K562 (cell line): ENCODE results near the gene NEB. TPM values are rescaled to one million over a fixed set of nuclear protein-coding genes. Genes with fewer than 3 reads are reported as not detected.

ENCODE experiments used
- ATAC-seq: fragments of 200-7000 bp; cut with Tn5 transposase; 3 replicates; pipeline ENCODE4 v1.9.1; 2020; ENCODE audit warnings: moderate library complexity
- BruUV-seq: library from RNA; stranded (reverse); fragments of 400-500 nt; replicated peaks from 2 replicates; lab custom pipeline; 2021; lab: Mats Ljungman, UMichigan
- CTCF ChIA-PET: fragments of 300-600 bp; formaldehyde crosslinking; extraction: SDS; loops from one replicate; lab custom pipeline; 2021; ENCODE audit warnings: low intra/inter-chr PET ratio; lab: Yijun Ruan, JAX
- POLR2A ChIA-PET: fragments of 300-600, 350-650 bp; sonication (Branson Sonifier 250); formaldehyde crosslinking; extraction: SDS; loops from one replicate; lab custom pipeline; 2021; ENCODE audit warnings: antibody characterized with exemption, inconsistent platforms; lab: Yijun Ruan, JAX
- DNase-seq, 4 experiments: peaks; one replicate each; pipeline versions ENCODE4 v3.0.0 to v3.0.0-alpha.2; 2011 to 2018; ENCODE audit warnings: low spot score in 3 of 4, mixed read lengths in 3 of 4; ENCODE audit errors: extremely low read depth in 1 of 4
- FAIRE-seq: peaks from 2 replicates; lab custom pipeline; 2011; peaks lifted over from hg19 to GRCh38; lab: Jason Lieb, UNC
- H2AFZ ChIP-seq: 2 replicates; pipeline ENCODE4 v1.6.0; 2011; ENCODE audit warnings: low read depth, low read length, control low read depth, inconsistent platforms
- H3K27ac ChIP-seq: fragments of 200-600 bp; 3 replicates; pipeline ENCODE4 v1.8.0; 2011; ENCODE audit warnings: low read depth, mild to moderate bottlenecking, control low read depth, inconsistent platforms, low read length, moderate library complexity, mixed read lengths; ENCODE audit errors: extremely low read depth
- H3K27me3 ChIP-seq, 2 experiments: fragments of 300-600 bp in 1 of 2; 2 replicates in 1 of 2; 3 replicates in 1 of 2; pipeline versions ENCODE4 v1.6.0 to v1.8.0; 2011; ENCODE audit warnings: inconsistent platforms in 2 of 2, low read length in 2 of 2, mild to moderate bottlenecking in 1 of 2, mixed read lengths in 1 of 2, moderate library complexity in 1 of 2; ENCODE audit not compliant: control insufficient read depth in 2 of 2, insufficient read depth in 2 of 2
- H3K36me3 ChIP-seq: fragments of 300-600 bp; 3 replicates; pipeline ENCODE4 v1.8.0; 2011; ENCODE audit warnings: mild to moderate bottlenecking, low read length, inconsistent platforms; ENCODE audit not compliant: control insufficient read depth, insufficient read depth
- H3K4me1 ChIP-seq, 2 experiments: fragments of 200-600 bp in 1 of 2; replicated peaks in 1 of 2; 2 replicates in 1 of 2; 3 replicates in 1 of 2; pipeline versions ENCODE4 v1.5.1 to v1.8.0; 2011; ENCODE audit warnings: inconsistent platforms in 2 of 2, low read length in 2 of 2, mild to moderate bottlenecking in 1 of 2, mixed read lengths in 1 of 2, moderate library complexity in 1 of 2; ENCODE audit not compliant: control insufficient read depth in 2 of 2, insufficient read depth in 2 of 2
- H3K4me2 ChIP-seq: 2 replicates; pipeline ENCODE4 v1.6.1; 2011; ENCODE audit warnings: low read length, control low read depth, inconsistent platforms, mixed read lengths; ENCODE audit not compliant: insufficient read depth
- H3K4me3 ChIP-seq: fragments of 200-600 bp; sonication (generic), shearing (Covaris generic); 2 replicates; pipeline ENCODE4 v1.5.1; 2016; ENCODE audit warnings: control low read depth, inconsistent platforms
- H3K79me2 ChIP-seq: fragments of 200-600 bp; 3 replicates; pipeline ENCODE4 v1.8.0; 2011; ENCODE audit warnings: low read length, inconsistent platforms; ENCODE audit not compliant: control insufficient read depth, insufficient read depth
- H3K9ac ChIP-seq, 2 experiments: 2 replicates each; pipeline versions ENCODE4 v1.6.0 to v1.6.1; 2011; ENCODE audit warnings: low read depth in 2 of 2, low read length in 2 of 2, control low read depth in 1 of 2, inconsistent platforms in 1 of 2, mild to moderate bottlenecking in 1 of 2, mixed read lengths in 1 of 2; ENCODE audit not compliant: insufficient read depth in 1 of 2
- H3K9me1 ChIP-seq: one replicate; pipeline ENCODE4 v1.6.0; 2011; ENCODE audit warnings: inconsistent platforms, mild to moderate bottlenecking, low read length, moderate library complexity; ENCODE audit not compliant: control insufficient read depth, insufficient read depth
- H3K9me3 ChIP-seq: replicated peaks from 2 replicates; pipeline ENCODE4 v1.5.1; 2011; ENCODE audit warnings: low read depth, low read length, inconsistent platforms; ENCODE audit not compliant: control insufficient read depth, insufficient read depth
- H4K20me1 ChIP-seq: replicated peaks from 2 replicates; pipeline ENCODE4 v1.6.1; 2011; ENCODE audit warnings: low read length, inconsistent platforms, mixed read lengths; ENCODE audit not compliant: control insufficient read depth, insufficient read depth
- BRD4 ChIP-seq: fragments of 200-600 bp; sonication (generic); IDR thresholded peaks from 2 replicates; pipeline ENCODE4 v1.6.1; 2017; ENCODE audit warnings: inconsistent platforms
- CEBPG ChIP-seq, 3 experiments: fragments of 200-800 bp in 1 of 3; sonication (Bioruptor generic) in 1 of 3; sonication (generic) in 1 of 3; formaldehyde crosslinking in 1 of 3; IDR thresholded peaks in 2 of 3; conservative IDR thresholded peaks in 1 of 3; 2 replicates each; pipeline versions ENCODE4 v1.6.1 to v1.8.0; 2016 to 2022; ENCODE audit warnings: missing compliant biosample characterization in 2 of 3, missing genetic modification characterization in 2 of 3, mild to moderate bottlenecking in 1 of 3, missing genetic modification reagents in 1 of 3
- ELF4 ChIP-seq: fragments of 450-650 bp; formaldehyde crosslinking; IDR thresholded peaks from 2 replicates; pipeline ENCODE4 v1.4.0; 2022; ENCODE audit warnings: missing genetic modification characterization
- EP300 ChIP-seq: IDR thresholded peaks from 2 replicates; pipeline ENCODE4 v1.6.1; 2012; ENCODE audit warnings: low read length, improper control_type of control experiment
- FOXJ3 ChIP-seq: sonication (generic); formaldehyde crosslinking; IDR thresholded peaks from 2 replicates; pipeline ENCODE4 v1.4.0; 2020; ENCODE audit warnings: mild to moderate bottlenecking, missing genetic modification reagents
- KLF1 ChIP-seq: fragments of 450-650 bp; IDR thresholded peaks from 2 replicates; pipeline ENCODE4 v1.6.1; 2016; ENCODE audit warnings: missing genetic modification characterization, missing compliant biosample characterization
- MYC ChIP-seq, 2 experiments: fragments of 250-450 bp in 1 of 2; sonication (Bioruptor Pico) in 1 of 2; IDR thresholded peaks; 2 replicates each; pipeline versions ENCODE4 v1.5.1 to v1.6.1; 2012 to 2021; ENCODE audit warnings: low read depth in 2 of 2, borderline replicate concordance in 1 of 2, improper control_type of control experiment in 1 of 2, low read length in 1 of 2, mild to moderate bottlenecking in 1 of 2, moderate library complexity in 1 of 2
- NR2C2 ChIP-seq, 2 experiments: fragments of 200-800 bp in 1 of 2; sonication (Bioruptor generic) in 1 of 2; sonication (generic) in 1 of 2; formaldehyde crosslinking in 1 of 2; IDR thresholded peaks; 2 replicates each; pipeline versions ENCODE4 v1.6.1 to v1.8.0; 2016 to 2022; ENCODE audit warnings: mild to moderate bottlenecking in 1 of 2, missing compliant biosample characterization in 1 of 2, missing genetic modification characterization in 1 of 2, missing genetic modification reagents in 1 of 2
- NR4A1 ChIP-seq, 2 experiments: fragments of 250-450 bp in 1 of 2; fragments of 450-650 bp in 1 of 2; sonication (Bioruptor Pico) in 1 of 2; IDR thresholded peaks; 2 replicates each; pipeline versions ENCODE4 v1.4.0 to v1.6.1; 2016 to 2020; ENCODE audit warnings: mild to moderate bottlenecking in 2 of 2, missing compliant biosample characterization in 1 of 2, missing genetic modification characterization in 1 of 2, moderate library complexity in 1 of 2
- RBM39 ChIP-seq: fragments of 200-400 bp; formaldehyde crosslinking; optimal IDR thresholded peaks from 2 replicates; pipeline ENCODE3; 2018; ENCODE audit warnings: low read depth, low read length
- TRIM24 ChIP-seq, 2 experiments: fragments of 450-650 bp; IDR thresholded peaks; 2 replicates each; pipeline ENCODE4 v1.6.1; 2016
- ZNF785 ChIP-seq: fragments of 250-450 bp; sonication (Bioruptor Pico); IDR thresholded peaks from 2 replicates; pipeline ENCODE4 v1.4.0; 2020; ENCODE audit warnings: mild to moderate bottlenecking
- ZZZ3 ChIP-seq: fragments of 450-650 bp; IDR thresholded peaks from 2 replicates; pipeline ENCODE4 v1.6.1; 2016; ENCODE audit warnings: antibody characterized with exemption, mild to moderate bottlenecking, moderate library complexity
- WGBS: fragments of 100-300 bp; shearing (Covaris generic); methylation state at CpG from one replicate; pipeline ENCODE4 v1.1.6; 2016; ENCODE audit warnings: low coverage, mixed read lengths; ENCODE audit not compliant: insufficient coverage; ENCODE audit errors: missing lambda C conversion rate; 5-methylcytosine and 5-hydroxymethylcytosine counted together
- in situ Hi-C: fragments of 300-500 bp; cut with MboI; formaldehyde crosslinking; loops from 4 replicates; pipeline ENCODE4 v1.15.0; 2018; ENCODE audit warnings: inconsistent platforms, mixed read lengths
- intact Hi-C: fragments of 100-400 bp; cut with micrococcal nuclease; formaldehyde crosslinking; loops from 2 replicates; pipeline ENCODE4 v1.14.2; 2022
- polyA plus RNA-seq, 8 experiments: library from polyadenylated mRNA; depleted of rRNA in 4 of 8; stranded (reverse) in 5 of 8; unstranded in 3 of 8; fragments of >200 nt; fragmentation: Nextera tagmentation in 2 of 8; fragmentation: Illumina TruSeq in 1 of 8; extraction: Ambion mirVana in 2 of 8; extraction: Trizol in 1 of 8; gene quantifications; 2 replicates each; pipeline versions ENCODE4 v1.2.1 to v1.2.3, GENCODE V29; 2011 to 2014; ENCODE audit warnings: inconsistent platforms in 1 of 8, missing spikeins in 1 of 8
- total RNA-seq, 7 experiments: library from RNA; depleted of rRNA in 6 of 7; stranded (reverse); fragments of >200 nt in 6 of 7; fragmentation: Illumina TruSeq in 2 of 7; extraction: Trizol in 2 of 7; gene quantifications; 2 replicates each; pipeline versions ENCODE4 v1.2.1 to v1.2.3, GENCODE V29; 2011 to 2021; ENCODE audit warnings: low replicate concordance in 1 of 7
- TF ChIP-seq, protein P1 (sequence below), 2 experiments: fragments of 450-650 bp; IDR thresholded peaks; 2 replicates each; pipeline ENCODE4 v1.6.1; 2016; ENCODE audit warnings: mild to moderate bottlenecking in 2 of 2, borderline replicate concordance in 1 of 2, low read depth in 1 of 2, moderate library complexity in 1 of 2

Gene NEB
- total and polyA plus RNA-seq, 9 of the 15 experiments (the other 6 are each of a cell fraction or from before 2014, with no cell fraction given) = 1.7 to 3.8 (median 2.9) TPM

DNA sequence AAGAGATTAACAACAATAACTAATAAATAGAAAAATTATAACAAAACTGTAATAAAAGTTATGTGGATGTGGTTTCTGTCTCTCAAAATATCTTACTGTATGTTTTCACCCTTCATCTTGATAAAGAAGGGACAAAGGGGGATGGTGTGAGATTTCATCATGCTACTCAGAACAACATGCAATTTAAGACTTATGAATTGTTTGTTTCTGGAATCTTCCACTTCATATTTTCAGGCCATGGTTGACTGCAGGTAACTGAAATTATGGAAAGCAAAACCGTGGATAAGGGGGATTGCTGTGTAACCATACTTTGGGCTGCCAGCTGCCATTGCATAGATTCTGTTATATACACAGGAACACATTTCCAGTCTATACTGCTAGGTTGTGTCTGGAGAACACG is 45.6 kb downstream of the NEB start:
- no peaks in the 10 kb centered on the region for H3K36me3 ChIP-seq
- H2AFZ ChIP-seq = no peak overlapping the region
- no peaks in the 10 kb centered on the region for H3K79me2 ChIP-seq
- no peak overlapping the region for H3K4me2 ChIP-seq
- no peak overlapping the region for H3K4me3 ChIP-seq
- no peak overlapping the region for H3K9ac ChIP-seq
- peaks cover 0 to 7% of the 10 kb centered on the region in 2 experiments; a peak in 1 of 5 replicates for H3K4me1 ChIP-seq
- POLR2A ChIA-PET = no interaction called here
- BruUV-seq = no TSS peak
- H3K27me3 ChIP-seq = no peaks in the 10 kb centered on the region
- H3K9me3 ChIP-seq = no peaks in the 10 kb centered on the region
- DNase-seq = no peak
- H3K27ac ChIP-seq = no peak overlapping the region
- no peaks in the 10 kb centered on the region for H3K9me1 ChIP-seq
- H4K20me1 ChIP-seq = no peaks in the 10 kb centered on the region
- FAIRE-seq = no peak
- intact Hi-C loops = no loop called here
- in situ Hi-C loops = no loop called here
- CTCF ChIA-PET = no interaction called here
- 3% methylated on average over 2 of the region's 2 CpGs for WGBS
- peak; percentile 58 for ATAC-seq
- TF ChIP-seq CEBPG (CRISPR knock-in tag; IDR thresholded peaks at IDR 0.05) (peak; percentile 66), CEBPG (tag; conservative IDR thresholded peaks at IDR 0.05 in 1 of 2, IDR thresholded peaks at IDR 0.05 in 1 of 2) (peak; percentile 84 to 89), EP300 (peak; percentile 32; the same call in 1 of the 2 replicates), NR2C2 (CRISPR knock-in tag; IDR thresholded peaks at IDR 0.05) (no peak), NR2C2 (tag; IDR thresholded peaks at IDR 0.05) (peak; percentile 60), KLF1 (no peak), ZNF785 (no peak), BRD4 (no peak), NR4A1 (CRISPR knock-in tag; IDR thresholded peaks at IDR 0.05) (no peak), NR4A1 (tag; IDR thresholded peaks at IDR 0.05) (no peak), ZZZ3 (no peak), TRIM24 (IDR thresholded peaks at IDR 0.05) (peak in 1 of 2 experiments; percentile 76; a peak in 1 of 4 replicates), MYC (IDR thresholded peaks at IDR 0.05; ENCODE audit: low read depth, low read length) (0 out of 2 replicates have a peak, but pooled peaks have one; percentile 18), MYC (CRISPR knock-in tag; IDR thresholded peaks at IDR 0.05; ENCODE audit: borderline replicate concordance, low read depth) (no peak), ELF4 (CRISPR knock-in tag) (no peak), FOXJ3 (CRISPR knock-in tag) (no peak), RBM39 (no peak)
- TF ChIP-seq, protein P1, sequence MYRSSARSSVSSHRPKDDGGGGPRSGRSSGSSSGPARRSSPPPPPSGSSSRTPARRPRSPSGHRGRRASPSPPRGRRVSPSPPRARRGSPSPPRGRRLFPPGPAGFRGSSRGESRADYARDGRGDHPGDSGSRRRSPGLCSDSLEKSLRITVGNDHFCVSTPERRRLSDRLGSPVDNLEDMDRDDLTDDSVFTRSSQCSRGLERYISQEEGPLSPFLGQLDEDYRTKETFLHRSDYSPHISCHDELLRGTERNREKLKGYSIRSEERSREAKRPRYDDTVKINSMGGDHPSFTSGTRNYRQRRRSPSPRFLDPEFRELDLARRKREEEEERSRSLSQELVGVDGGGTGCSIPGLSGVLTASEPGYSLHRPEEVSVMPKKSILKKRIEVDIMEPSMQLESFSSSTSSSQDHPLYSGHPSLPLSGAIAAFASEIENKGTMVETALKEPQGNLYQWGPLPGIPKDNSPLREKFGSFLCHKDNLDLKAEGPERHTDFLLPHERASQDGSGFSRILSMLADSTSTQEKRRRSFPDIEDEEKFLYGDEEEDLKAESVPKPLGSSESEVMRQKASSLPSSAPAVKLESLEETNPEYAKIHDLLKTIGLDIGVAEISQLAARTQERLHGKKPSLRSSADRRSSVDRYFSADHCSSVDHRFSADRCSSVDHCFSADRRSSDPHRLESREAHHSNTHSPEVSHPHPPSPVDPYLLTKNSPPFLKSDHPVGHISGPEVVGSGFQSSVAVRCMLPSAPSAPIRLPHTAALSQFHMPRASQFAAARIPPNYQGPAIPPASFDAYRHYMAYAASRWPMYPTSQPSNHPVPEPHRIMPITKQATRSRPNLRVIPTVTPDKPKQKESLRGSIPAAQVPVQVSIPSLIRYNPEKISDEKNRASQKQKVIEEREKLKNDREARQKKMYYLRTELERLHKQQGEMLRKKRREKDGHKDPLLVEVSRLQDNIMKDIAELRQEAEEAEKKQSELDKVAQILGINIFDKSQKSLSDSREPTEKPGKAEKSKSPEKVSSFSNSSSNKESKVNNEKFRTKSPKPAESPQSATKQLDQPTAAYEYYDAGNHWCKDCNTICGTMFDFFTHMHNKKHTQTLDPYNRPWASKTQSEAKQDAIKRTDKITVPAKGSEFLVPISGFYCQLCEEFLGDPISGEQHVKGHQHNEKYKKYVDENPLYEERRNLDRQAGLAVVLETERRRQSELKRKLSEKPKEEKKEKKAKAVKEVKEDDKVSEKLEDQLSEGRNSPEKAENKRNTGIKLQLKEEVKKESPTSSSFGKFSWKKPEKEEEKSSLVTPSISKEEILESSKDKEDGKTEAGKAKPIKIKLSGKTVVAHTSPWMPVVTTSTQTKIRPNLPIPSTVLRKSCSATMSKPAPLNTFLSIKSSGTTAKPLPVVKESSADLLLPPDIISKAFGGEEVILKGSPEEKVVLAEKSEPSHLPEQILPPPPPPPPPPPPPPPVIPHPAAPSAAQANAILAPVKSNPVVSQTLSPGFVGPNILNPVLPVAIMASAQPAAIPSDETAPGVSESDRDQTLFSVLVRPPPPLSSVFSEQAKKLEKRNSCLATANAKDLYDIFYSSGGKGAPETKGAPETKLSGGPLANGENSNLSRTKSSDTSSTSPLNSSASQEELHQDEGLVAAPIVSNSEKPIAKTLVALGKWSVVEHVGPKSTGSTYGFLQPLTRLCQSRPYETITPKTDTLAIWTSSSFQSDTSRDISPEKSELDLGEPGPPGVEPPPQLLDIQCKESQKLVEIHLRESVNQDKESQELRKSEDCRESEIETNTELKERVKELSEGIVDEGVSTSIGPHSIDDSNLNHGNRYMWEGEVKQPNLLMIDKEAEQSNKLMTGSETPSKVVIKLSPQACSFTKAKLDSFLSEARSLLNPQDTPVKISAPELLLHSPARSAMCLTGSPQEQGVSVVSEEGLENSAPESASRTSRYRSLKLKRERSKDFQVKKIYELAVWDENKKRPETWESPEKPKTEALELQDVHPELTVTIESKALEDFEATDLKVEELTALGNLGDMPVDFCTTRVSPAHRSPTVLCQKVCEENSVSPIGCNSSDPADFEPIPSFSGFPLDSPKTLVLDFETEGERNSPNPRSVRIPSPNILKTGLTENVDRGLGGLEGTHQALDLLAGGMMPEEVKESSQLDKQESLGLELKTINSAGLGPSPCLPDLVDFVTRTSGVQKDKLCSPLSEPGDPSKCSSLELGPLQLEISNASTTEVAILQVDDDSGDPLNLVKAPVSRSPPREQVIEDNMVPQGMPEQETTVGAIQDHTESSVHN (IDR thresholded peaks at IDR 0.05; ENCODE audit: borderline replicate concordance in 1 of 2, low read depth in 1 of 2) = 0 out of 4 replicates have a peak, but pooled peaks of 1 of the 2 experiments have one; percentile 58
